HUES6 (cell line): Measurements from ENCODE around the gene COLEC11.

Source experiments
- H3K27ac ChIP-seq: 2 replicates; pipeline ENCODE4 v1.7.0; 2013; ENCODE audit warnings: low read depth, mild to moderate bottlenecking, low read length, inconsistent platforms
- H3K27me3 ChIP-seq: 2 replicates; pipeline ENCODE4 v1.6.1; 2013; ENCODE audit warnings: low read length; ENCODE audit not compliant: control insufficient read depth, insufficient read depth
- H3K36me3 ChIP-seq: 2 replicates; pipeline ENCODE4 v1.6.1; 2013; ENCODE audit warnings: low read length; ENCODE audit not compliant: control insufficient read depth, insufficient read depth
- H3K4me1 ChIP-seq: 2 replicates; pipeline ENCODE4 v1.6.1; 2013; ENCODE audit warnings: low read length; ENCODE audit not compliant: control insufficient read depth, insufficient read depth
- H3K4me3 ChIP-seq: 2 replicates; pipeline ENCODE4 v1.5.1; 2013; ENCODE audit warnings: low read depth, low read length
- H3K9ac ChIP-seq: one replicate; pipeline ENCODE4 v1.6.1; 2013; ENCODE audit warnings: mild to moderate bottlenecking, low read length
- H3K9me3 ChIP-seq: 2 replicates; pipeline ENCODE4 v1.6.1; 2013; ENCODE audit warnings: low read depth, low read length; ENCODE audit not compliant: control insufficient read depth, insufficient read depth

Gene COLEC11

DNA sequence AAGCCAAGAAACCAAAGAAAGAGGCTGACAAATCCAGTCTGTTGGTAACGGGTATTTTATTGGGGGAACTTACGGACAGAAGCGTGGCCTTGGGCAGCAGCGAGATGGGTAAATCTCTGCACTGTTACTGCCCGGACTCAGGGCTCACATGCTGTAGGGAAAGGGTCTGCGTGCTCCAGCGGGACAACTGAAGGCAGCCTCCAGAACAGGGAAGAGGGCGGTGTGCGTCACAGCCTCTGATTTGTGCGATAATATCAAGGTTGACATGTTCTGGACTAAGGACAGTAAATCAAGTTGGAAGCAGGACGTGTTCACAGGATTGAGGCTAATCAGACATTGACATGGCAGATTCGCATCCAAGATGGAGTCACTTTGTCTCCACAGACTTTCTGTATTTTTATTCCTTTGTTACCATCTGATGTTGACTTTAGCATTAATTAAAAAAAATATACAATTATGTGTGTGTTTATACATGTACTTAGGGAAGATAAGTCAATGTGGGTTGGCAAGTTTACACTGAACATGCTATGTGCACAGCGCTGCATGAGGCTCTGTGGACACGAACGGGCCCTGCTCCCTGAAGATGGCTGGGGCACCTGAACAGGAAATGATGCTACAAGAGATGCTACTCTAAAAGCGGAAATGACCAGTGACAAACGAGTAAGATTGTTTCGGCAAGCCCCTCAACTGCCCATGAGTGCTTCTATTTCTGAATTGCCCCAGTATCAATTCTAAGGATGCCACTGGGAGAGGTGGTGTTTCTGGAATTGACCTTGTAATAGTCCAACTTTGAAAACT, 85.8 kb downstream of the COLEC11 start:
- no peaks in the 10 kb centered on the region for H3K36me3 ChIP-seq
- peaks cover 6% of the 10 kb centered on the region for H3K27me3 ChIP-seq
- no peak overlapping the region for H3K9ac ChIP-seq
- no peak overlapping the region for H3K4me3 ChIP-seq
- no peaks in the 10 kb centered on the region for H3K4me1 ChIP-seq
- no peaks in the 10 kb centered on the region for H3K9me3 ChIP-seq
- H3K27ac ChIP-seq, result no peak overlapping the region

DNA sequence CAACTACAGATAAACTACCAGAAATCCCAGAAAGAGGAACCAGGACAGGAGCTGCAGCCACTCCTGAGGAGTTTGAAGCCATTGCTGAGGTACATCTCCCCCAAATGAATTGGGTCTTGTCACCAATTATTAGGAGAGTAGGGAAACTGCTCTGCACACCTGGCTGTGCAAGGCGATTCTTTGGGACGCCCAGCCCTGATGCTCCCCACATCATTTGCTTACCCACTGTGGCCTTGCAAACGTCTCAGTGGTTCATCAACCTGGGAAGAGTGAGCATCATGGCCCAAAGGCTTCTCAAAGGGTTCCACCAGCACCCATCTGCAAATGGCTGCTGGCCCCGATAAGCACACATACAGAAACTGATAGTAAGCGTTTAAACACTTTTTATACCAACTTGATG, 86.7 kb downstream of the COLEC11 start:
- no peak overlapping the region for H3K9ac ChIP-seq
- no peak overlapping the region for H3K4me3 ChIP-seq
- H3K4me1 ChIP-seq, result no peaks in the 10 kb centered on the region
- no peaks in the 10 kb centered on the region for H3K36me3 ChIP-seq
- H3K27me3 ChIP-seq, result peaks cover 6% of the 10 kb centered on the region
- no peak overlapping the region for H3K27ac ChIP-seq
- no peaks in the 10 kb centered on the region for H3K9me3 ChIP-seq

DNA sequence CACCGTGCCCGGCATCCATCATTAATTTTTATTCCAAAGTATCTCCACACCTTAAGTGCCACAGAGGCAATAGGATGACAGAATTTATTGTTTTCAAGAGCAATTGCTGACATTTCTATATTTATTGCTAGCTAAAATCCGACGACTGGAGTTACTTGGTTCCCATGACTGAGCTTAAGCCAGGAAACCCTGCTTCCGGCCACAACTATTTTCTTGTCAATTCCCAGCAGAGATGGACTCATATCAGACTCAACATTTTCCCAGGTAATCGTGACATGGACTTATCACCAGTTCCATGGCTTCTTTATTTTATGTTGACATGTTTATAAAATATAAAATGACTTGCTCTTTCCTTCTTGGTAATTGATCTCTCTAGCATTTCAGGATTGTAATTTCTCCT, 87.9 kb downstream of the COLEC11 start:
- peaks cover 6% of the 10 kb centered on the region for H3K27me3 ChIP-seq
- no peaks in the 10 kb centered on the region for H3K9me3 ChIP-seq
- no peak overlapping the region for H3K27ac ChIP-seq

DNA sequence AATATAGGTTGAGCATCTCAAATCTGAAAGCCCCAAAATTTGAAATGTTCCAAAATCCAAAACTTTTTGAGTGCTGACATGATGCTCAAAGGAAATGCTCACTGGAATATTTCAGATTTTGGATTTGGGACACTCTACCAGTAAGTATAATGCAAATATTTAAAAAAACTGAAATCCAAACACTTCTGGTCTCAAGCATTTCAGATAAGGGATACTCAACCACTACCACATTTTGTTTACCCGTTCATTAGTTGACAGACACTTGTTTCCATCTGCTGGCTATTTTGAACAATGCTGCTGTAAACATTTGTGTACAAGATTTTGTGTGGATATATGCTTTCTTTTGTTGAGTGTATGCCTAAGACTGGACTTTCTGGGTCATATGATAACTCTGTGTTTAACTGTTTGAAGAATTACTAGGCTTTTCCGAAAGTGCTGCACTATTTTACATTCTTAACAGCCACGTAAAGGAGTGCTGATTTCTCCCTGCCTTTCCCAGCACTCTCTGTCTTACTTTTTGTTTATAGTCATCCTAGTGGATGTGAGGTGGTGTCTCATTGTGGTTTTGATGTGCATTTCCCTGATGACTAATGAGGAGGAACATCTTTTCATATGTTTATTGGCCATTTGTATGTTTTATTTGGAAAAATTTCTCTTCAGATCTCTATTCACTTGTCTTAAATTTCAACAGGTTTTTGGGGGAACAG, 89.0 kb downstream of the COLEC11 start:
- Histone ChIP-seq H3K36me3 (no peaks in the 10 kb centered on the region), H3K27me3 (no peaks in the 10 kb centered on the region; the same call in 1 of the 2 replicates), H3K9ac (no peak overlapping the region), H3K4me1 (no peaks in the 10 kb centered on the region), H3K9me3 (no peaks in the 10 kb centered on the region), H3K27ac (no peak overlapping the region), H3K4me3 (no peak overlapping the region)

More for the DNA sequence above, 87.9 kb downstream of the COLEC11 start:
- Histone ChIP-seq H3K4me1 (no peaks in the 10 kb centered on the region), H3K9ac (no peak overlapping the region), H3K36me3 (no peaks in the 10 kb centered on the region), H3K4me3 (no peak overlapping the region)

DNA sequence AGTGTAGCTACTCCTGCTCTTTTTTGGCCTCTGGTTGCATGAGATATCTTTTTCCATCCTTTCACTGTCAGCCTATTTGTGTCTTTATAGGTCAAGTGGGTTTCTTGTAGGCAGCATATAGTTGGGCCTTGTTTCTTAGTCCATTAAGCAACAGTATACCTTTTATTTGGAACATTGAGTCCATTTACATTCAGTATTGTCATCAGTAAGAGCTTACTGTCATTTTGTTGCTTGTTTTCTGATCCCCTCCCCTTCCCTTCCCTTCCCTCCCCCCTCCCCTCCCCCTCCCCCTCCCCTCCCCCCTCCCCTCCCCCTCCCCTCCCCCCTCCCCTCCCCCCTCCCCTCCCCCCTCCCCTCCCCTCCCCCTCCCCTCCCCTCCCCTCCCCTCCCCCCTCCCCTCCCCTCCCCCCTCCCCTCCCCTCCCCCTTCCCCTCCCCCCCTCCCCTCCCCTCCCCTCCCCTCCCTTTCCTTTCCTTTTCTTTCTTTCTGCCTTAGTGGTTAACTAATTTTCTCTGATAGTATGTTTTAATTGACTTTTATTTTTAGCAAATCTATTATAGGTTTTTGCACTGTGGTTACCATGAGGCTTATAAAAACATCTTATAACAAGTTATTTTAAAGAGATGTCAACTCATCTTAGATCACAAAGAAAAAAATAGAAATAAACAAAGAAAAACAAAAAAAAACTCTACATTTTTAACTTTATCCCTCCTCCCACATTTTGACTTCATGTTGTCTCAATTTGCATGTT, 95.3 kb downstream of the COLEC11 start:
- 0 out of 2 replicates have a peak, but pooled peaks cover 2% of the 10 kb centered on the region for H3K9me3 ChIP-seq
- H3K27me3 ChIP-seq, result no peaks in the 10 kb centered on the region
- no peak overlapping the region for H3K27ac ChIP-seq
- H3K4me3 ChIP-seq, result no peak overlapping the region
- H3K9ac ChIP-seq, result no peak overlapping the region
- no peaks in the 10 kb centered on the region for H3K36me3 ChIP-seq
- no peaks in the 10 kb centered on the region for H3K4me1 ChIP-seq

DNA sequence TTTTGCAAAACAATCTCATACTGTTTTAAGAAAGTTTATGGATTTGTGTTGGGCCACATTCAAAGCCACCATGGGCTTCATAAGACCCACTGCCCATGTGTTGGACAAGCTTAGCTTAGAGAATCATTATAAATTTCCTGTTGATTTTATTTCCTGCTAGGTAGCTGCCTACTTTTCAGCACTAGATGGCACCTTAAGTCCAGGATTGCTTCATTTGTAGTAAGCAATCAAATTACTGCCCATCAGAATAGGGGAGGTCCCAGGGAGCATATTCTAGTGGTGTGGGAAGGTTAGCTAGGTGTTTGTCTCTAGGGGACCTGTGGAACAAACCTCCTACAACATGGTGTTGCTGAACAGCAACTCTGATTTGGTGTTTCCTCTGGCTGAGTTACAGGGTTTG, 97.5 kb downstream of the COLEC11 start:
- Histone ChIP-seq H3K4me3 (no peak overlapping the region), H3K9ac (no peak overlapping the region), H3K27me3 (no peaks in the 10 kb centered on the region), H3K4me1 (no peaks in the 10 kb centered on the region), H3K36me3 (no peaks in the 10 kb centered on the region), H3K9me3 (0 out of 2 replicates have a peak, but pooled peaks cover 2% of the 10 kb centered on the region), H3K27ac (no peak overlapping the region)
